ENCODE measurements around the gene ST3GAL3.

Gene ST3GAL3

DNA sequence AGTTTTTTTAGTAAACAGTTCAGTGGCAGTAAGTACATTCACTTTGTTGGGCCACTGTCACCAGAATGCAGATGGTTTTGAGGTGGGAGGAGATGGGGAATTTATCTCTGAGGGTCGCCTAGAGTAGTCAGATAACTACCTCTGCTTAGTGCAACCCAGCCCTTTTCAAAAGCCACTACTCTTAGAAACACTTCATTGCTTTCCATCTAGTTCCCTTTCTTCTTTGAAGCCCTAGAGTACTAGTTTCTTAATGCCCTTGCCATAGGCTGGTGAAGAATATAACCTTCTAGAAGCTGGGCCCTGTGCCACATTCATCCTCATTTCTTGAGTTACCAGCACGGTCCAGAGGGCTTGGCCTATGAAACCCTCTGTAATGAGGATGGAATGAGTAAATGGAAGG is 28.4 kb upstream of the ST3GAL3 start:
- Histone ChIP-seq H3K36me3 (ENCODE audit: insufficient read depth, low read length) (peaks cover 97% of the 10 kb centered on the region), H3K9me3 (ENCODE audit: insufficient read depth, low read depth, low read length) (no peaks in the 10 kb centered on the region), H3K4me1 (ENCODE audit: insufficient read depth, low read length) (no peaks in the 10 kb centered on the region), H3K9ac (ENCODE audit: low read depth, low read length) (no peak overlapping the region), H3K4me3 (ENCODE audit: low read length) (no peak overlapping the region), H3K27ac (ENCODE audit: low read depth, low read length) (no peak overlapping the region), H3K27me3 (ENCODE audit: insufficient read depth, low read length) (no peaks in the 10 kb centered on the region)
- WGBS: 91% methylated on average over 2 of the region's 2 CpGs

DNA sequence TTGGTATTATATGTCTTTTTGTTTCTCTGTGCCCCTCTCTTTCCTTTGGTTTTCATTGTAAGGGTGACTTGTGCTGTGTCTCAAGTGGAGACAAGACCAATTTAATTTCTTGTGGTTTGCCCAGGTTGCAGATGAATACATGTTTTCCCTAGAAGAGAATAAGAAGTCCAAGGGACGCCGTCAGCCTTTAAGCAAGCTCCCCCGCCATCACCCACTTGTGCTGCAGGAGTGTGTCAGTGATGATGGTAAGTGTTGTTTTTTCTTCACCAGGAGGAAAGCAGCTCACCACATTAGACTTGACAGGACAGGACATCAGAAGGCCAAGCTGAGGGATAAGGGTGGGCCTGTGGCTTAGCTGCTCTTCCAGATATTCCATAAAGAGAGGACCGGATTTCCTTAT is 23.8 kb upstream of the ST3GAL3 start:
- Histone ChIP-seq H3K27ac (ENCODE audit: low read depth, low read length) (no peak overlapping the region), H3K9ac (ENCODE audit: low read depth, low read length) (no peak overlapping the region), H3K36me3 (ENCODE audit: insufficient read depth, low read length) (peaks cover 96% of the 10 kb centered on the region), H3K27me3 (ENCODE audit: insufficient read depth, low read length) (no peaks in the 10 kb centered on the region), H3K4me3 (ENCODE audit: low read length) (no peak overlapping the region), H3K9me3 (ENCODE audit: insufficient read depth, low read depth, low read length) (no peaks in the 10 kb centered on the region), H3K4me1 (ENCODE audit: insufficient read depth, low read length) (no peaks in the 10 kb centered on the region)
- WGBS: 98% methylated on average over 4 of the region's 4 CpGs

DNA sequence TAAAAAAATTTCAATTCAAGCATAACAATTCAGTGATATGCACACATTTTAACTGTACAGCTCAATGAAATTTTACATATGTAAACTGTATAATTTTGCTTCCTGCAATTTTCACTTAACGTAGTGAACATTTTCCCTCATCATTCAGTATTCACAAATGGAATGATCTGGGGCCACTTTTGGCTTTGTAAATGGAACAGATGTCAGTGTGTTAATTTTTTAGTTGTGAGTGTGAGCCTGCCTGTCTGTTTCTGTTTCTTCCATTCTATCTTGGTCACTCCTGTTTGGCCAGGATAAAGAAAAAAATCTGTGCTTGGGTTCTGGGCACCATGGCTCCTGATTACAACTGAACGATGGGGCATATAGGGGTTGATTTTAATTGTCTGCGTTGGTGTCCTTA is 20.5 kb upstream of the ST3GAL3 start:
- Histone ChIP-seq H3K9me3 (ENCODE audit: insufficient read depth, low read depth, low read length) (no peaks in the 10 kb centered on the region), H3K36me3 (ENCODE audit: insufficient read depth, low read length) (peaks cover 96% of the 10 kb centered on the region), H3K27ac (ENCODE audit: low read depth, low read length) (no peak overlapping the region), H3K4me3 (ENCODE audit: low read length) (no peak overlapping the region), H3K4me1 (ENCODE audit: insufficient read depth, low read length) (no peaks in the 10 kb centered on the region), H3K27me3 (ENCODE audit: insufficient read depth, low read length) (no peaks in the 10 kb centered on the region), H3K9ac (ENCODE audit: low read depth, low read length) (no peak overlapping the region)
- 97% methylated on average over 2 of the region's 3 CpGs for WGBS

DNA sequence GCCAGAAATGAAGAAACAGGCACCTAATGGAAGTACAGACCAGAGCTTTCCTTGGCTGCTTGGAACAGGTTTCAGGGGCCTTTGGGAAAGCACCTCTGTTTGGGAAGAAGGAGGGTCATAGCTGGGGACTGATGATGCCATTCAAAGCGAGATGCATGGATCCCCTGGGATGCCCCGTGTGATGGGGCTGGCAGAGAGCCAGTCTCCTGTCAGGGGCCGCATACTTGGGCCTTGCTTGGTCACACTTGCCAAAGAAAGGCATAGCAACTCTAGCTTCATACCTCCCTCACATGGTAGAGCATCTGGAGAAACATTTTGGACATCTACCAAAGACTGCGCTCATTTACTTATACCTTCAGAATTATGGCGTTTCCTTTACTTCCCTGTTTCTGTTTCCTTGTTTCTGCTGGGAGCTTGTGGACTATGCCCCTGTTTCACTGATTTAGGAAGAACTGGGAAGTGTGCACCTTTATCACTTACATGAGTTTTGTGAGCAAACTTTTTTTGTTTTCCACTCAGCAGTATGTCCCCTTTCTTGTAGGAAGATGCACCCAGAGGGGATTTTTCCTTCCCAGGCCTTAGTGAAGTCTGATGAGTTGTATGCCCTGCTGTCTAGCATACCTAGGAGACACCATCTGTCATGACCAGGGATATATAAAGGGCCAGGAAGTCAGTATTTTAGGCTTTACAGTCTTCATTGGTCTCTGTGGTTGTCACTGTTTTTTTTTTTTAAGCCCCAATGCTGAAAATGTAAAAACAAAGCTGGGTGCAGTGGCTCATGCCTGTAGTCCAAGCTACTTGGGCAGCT is 19.8 kb upstream of the ST3GAL3 start:
- H3K4me1 ChIP-seq (ENCODE audit: insufficient read depth, low read length): no peaks in the 10 kb centered on the region
- no peak overlapping the region for H3K27ac ChIP-seq (ENCODE audit: low read depth, low read length)
- WGBS: 96% methylated on average over 5 of the region's 5 CpGs
- no peaks in the 10 kb centered on the region for H3K9me3 ChIP-seq (ENCODE audit: insufficient read depth, low read depth, low read length)
- H3K27me3 ChIP-seq (ENCODE audit: insufficient read depth, low read length): no peaks in the 10 kb centered on the region
- H3K9ac ChIP-seq (ENCODE audit: low read depth, low read length): no peak overlapping the region
- H3K4me3 ChIP-seq (ENCODE audit: low read length): no peak overlapping the region
- H3K36me3 ChIP-seq (ENCODE audit: insufficient read depth, low read length): peaks cover 96% of the 10 kb centered on the region

DNA sequence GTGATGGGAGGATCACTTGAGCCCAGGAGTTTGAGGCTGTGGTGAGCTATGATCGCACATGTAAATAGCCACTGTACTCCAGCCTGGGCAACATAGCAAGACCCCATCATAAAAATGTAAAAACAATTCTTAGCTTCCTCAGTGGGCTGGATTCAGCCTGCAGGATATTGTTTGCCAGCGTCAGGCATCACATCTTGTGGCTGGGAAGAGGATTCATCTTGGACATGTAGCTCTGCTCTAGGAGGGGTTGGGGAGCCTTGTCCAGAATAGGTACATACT is 19.3 kb upstream of the ST3GAL3 start:
- Histone ChIP-seq H3K9ac (ENCODE audit: low read depth, low read length) (no peak overlapping the region), H3K4me1 (ENCODE audit: insufficient read depth, low read length) (no peaks in the 10 kb centered on the region), H3K27ac (ENCODE audit: low read depth, low read length) (no peak overlapping the region), H3K4me3 (ENCODE audit: low read length) (no peak overlapping the region), H3K27me3 (ENCODE audit: insufficient read depth, low read length) (no peaks in the 10 kb centered on the region), H3K36me3 (ENCODE audit: insufficient read depth, low read length) (peaks cover 96% of the 10 kb centered on the region), H3K9me3 (ENCODE audit: insufficient read depth, low read depth, low read length) (no peaks in the 10 kb centered on the region)
- 97% methylated on average over 2 of the region's 2 CpGs for WGBS

DNA sequence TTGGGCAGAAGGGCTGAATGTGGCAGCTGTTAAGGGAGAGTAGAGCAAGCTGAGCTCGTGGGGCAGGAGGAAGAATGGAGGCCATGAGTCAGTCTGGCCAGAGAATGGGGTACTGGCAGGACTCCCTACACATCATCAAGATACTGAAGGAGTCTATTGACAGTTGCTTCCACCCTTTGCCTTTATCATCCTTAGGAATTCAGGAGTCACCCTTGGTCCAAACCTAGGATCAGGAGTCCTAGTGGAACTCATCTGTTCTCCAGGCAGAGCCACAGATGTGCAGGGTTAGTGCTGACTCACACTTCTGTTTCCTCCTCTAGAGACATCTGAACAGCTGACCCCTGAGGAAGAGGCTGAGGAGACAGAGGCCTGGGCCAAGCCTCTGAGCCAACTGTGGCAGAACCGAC is 18.7 kb upstream of the ST3GAL3 start:
- Histone ChIP-seq H3K36me3 (ENCODE audit: insufficient read depth, low read length) (peaks cover 96% of the 10 kb centered on the region), H3K27ac (ENCODE audit: low read depth, low read length) (no peak overlapping the region), H3K4me3 (ENCODE audit: low read length) (no peak overlapping the region), H3K9ac (ENCODE audit: low read depth, low read length) (no peak overlapping the region), H3K9me3 (ENCODE audit: insufficient read depth, low read depth, low read length) (no peaks in the 10 kb centered on the region), H3K27me3 (ENCODE audit: insufficient read depth, low read length) (no peaks in the 10 kb centered on the region), H3K4me1 (ENCODE audit: insufficient read depth, low read length) (no peaks in the 10 kb centered on the region)
- WGBS: 89% methylated on average over 2 of the region's 2 CpGs

DNA sequence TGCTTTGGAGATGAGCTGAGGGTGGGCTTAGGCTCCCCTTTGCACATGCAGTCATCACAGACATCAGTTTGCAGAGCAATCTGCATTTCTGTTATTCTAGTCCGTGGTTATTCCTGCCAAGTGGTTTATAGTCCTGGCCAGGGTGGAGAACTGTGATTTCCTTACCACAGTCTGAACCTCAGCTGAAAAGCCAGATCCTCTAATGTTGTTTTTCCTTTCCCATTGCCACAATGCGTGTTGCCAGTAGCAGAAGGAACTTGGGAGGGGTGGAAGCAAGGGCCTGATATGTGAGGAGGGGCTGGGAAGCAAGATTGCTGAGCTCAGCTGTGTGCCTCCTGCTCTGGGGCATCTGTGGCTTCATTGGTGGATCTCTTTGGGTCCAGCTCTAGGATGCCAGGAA is 18.0 kb upstream of the ST3GAL3 start:
- Histone ChIP-seq H3K9me3 (ENCODE audit: insufficient read depth, low read depth, low read length) (no peaks in the 10 kb centered on the region), H3K36me3 (ENCODE audit: insufficient read depth, low read length) (peaks cover 96% of the 10 kb centered on the region), H3K9ac (ENCODE audit: low read depth, low read length) (no peak overlapping the region), H3K4me1 (ENCODE audit: insufficient read depth, low read length) (no peaks in the 10 kb centered on the region), H3K27ac (ENCODE audit: low read depth, low read length) (no peak overlapping the region), H3K27me3 (ENCODE audit: insufficient read depth, low read length) (no peaks in the 10 kb centered on the region), H3K4me3 (ENCODE audit: low read length) (no peak overlapping the region)
- 91% methylated on average over 2 of the region's 2 CpGs for WGBS

DNA sequence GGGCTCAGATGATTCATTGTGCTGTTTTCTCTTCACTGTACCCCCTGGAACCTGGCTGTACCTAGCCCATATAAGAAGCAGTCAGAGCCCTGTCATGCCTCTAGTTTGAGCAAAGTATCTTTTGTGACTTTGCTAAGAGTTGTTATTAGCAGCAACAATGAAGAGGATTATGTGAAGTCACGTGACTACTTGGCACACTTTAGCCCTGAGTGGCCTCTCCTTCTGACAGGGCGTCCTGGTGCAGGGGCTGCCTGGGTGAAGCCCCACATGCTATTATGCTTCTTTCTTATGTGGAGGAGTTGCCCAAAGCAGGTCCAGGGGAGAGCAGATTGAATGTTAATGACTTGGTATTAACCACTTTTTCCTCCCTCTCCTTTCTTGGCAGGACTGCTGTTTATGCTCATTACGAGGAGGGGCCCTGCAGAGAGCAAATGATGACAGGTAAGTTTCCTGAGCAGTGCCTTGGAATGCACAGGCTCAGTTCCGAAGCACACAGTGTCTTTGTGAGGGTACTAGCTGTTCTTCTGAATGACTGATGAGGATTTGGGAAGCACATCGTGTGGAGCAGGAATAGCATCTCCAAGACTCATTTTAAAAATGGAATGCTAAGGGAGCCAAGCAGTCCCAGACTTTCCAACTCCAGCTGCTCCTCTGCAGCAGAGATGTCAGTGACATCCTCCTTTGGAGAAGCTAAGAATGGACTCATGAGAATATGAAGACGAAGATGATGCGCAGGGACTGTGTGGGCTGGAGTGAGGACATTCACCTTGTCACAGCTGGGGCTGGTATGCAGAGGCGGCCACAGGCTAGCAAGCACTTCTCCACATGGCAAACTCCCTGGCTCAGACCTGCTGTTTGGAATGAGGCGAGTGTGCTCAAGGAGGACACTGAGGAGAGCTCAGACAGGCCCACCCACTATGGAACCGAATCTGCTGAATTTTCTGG is 15.2 kb upstream of the ST3GAL3 start:
- Histone ChIP-seq H3K4me1 (ENCODE audit: insufficient read depth, low read length) (no peaks in the 10 kb centered on the region), H3K9me3 (ENCODE audit: insufficient read depth, low read depth, low read length) (no peaks in the 10 kb centered on the region), H3K4me3 (ENCODE audit: low read length) (no peak overlapping the region), H3K27ac (ENCODE audit: low read depth, low read length) (no peak overlapping the region), H3K27me3 (ENCODE audit: insufficient read depth, low read length) (no peaks in the 10 kb centered on the region), H3K36me3 (ENCODE audit: insufficient read depth, low read length) (peaks cover 100% of the 10 kb centered on the region), H3K9ac (ENCODE audit: low read depth, low read length) (no peak overlapping the region)
- WGBS: 95% methylated on average over 10 of the region's 10 CpGs

DNA sequence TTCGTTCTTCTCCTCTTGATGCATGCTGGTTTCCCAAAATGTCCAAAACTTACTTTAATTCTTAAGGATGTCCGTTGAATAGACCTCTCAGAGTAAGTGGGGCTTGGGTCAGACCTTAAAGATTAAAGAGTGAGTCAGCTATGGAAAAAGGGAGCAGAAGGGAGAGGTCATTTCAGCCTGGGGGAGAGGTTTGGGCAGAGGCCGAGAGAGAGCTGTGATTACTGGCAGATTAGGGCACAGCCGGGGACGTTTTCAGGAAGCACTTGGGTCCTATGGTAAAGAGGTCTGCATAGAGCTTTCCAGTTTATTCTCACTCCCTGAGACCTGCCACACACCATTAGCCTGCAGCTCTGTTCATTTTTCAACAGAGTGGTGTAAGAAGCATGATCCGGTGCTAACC is 14.0 kb upstream of the ST3GAL3 start:
- no peaks in the 10 kb centered on the region for H3K9me3 ChIP-seq (ENCODE audit: insufficient read depth, low read depth, low read length)
- no peak overlapping the region for H3K27ac ChIP-seq (ENCODE audit: low read depth, low read length)
- no peak overlapping the region for H3K4me3 ChIP-seq (ENCODE audit: low read length)
- 91% methylated on average over 6 of the region's 6 CpGs for WGBS
- no peak overlapping the region for H3K9ac ChIP-seq (ENCODE audit: low read depth, low read length)
- H3K27me3 ChIP-seq (ENCODE audit: insufficient read depth, low read length): no peaks in the 10 kb centered on the region
- no peaks in the 10 kb centered on the region for H3K4me1 ChIP-seq (ENCODE audit: insufficient read depth, low read length)
- H3K36me3 ChIP-seq (ENCODE audit: insufficient read depth, low read length): peaks cover 100% of the 10 kb centered on the region

DNA sequence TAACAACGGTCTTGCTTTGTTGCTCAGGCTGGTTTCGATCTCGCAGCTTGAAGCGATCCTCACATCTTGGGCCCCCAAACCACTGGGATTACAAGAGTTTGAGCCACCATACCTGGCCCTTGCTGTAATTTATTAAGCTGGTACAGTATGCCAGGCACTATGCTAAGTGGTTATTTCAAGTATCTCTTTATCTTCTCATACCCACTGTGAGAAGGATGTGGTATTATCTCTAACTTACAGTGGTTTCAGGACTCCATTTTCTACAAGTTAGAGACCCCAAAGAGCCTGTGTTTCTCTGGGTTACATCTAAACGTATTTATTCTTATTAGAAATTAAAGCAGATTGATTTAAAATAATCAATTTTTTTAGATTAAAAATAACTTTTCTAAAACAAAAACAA is 8.1 kb upstream of the ST3GAL3 start:
- Histone ChIP-seq H3K9ac (ENCODE audit: low read depth, low read length) (no peak overlapping the region), H3K27ac (ENCODE audit: low read depth, low read length) (no peak overlapping the region), H3K27me3 (ENCODE audit: insufficient read depth, low read length) (no peaks in the 10 kb centered on the region), H3K9me3 (ENCODE audit: insufficient read depth, low read depth, low read length) (no peaks in the 10 kb centered on the region), H3K4me3 (ENCODE audit: low read length) (no peak overlapping the region), H3K4me1 (ENCODE audit: insufficient read depth, low read length) (no peaks in the 10 kb centered on the region), H3K36me3 (ENCODE audit: insufficient read depth, low read length) (peaks cover 98% of the 10 kb centered on the region)
- 98% methylated on average over 4 of the region's 5 CpGs for WGBS

DNA sequence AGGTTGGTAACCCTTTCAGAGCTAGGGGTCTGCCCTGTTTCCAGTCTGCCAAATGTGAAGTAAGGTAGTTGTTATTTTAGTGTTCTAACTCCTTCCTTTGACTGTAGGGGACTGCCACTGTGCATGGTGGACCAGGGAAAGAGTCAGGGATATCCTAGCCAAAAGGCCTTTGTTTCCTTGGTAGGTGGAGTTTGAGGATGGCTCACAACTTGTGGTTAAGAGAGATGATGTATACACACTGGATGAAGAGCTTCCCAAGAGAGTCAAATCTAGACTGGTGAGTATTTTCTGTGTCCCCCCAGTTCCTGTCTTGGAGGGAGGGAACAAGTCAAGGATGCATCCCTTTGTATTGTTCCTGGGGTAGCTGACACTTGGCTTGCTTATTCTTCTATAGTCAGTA is 3.5 kb upstream of the ST3GAL3 start:
- no peaks in the 10 kb centered on the region for H3K27me3 ChIP-seq (ENCODE audit: insufficient read depth, low read length)
- peaks cover 59% of the 10 kb centered on the region for H3K36me3 ChIP-seq (ENCODE audit: insufficient read depth, low read length)
- no peak overlapping the region for H3K4me3 ChIP-seq (ENCODE audit: low read length)
- no peak overlapping the region for H3K27ac ChIP-seq (ENCODE audit: low read depth, low read length)
- no peak overlapping the region for H3K9ac ChIP-seq (ENCODE audit: low read depth, low read length)
- peaks cover 10% of the 10 kb centered on the region for H3K4me1 ChIP-seq (ENCODE audit: insufficient read depth, low read length)
- H3K9me3 ChIP-seq (ENCODE audit: insufficient read depth, low read depth, low read length): no peaks in the 10 kb centered on the region
